Stimulated activated CD4-positive, alpha-beta T cell treated with anti-CD3 and anti-CD28 coated beads, Interleukin-1b, Interleukin-23, amount 100 ng/mL, for 24 hours (primary cell): ENCODE measurements around the gene GLDN.

Source experiments
- DNase-seq, 4 experiments: peaks; one replicate each; pipeline ENCODE4 v3.0.0-alpha.2; 2020; ENCODE audit warnings: low read depth in 4 of 4, low spot score in 1 of 4

Gene GLDN

DNA sequence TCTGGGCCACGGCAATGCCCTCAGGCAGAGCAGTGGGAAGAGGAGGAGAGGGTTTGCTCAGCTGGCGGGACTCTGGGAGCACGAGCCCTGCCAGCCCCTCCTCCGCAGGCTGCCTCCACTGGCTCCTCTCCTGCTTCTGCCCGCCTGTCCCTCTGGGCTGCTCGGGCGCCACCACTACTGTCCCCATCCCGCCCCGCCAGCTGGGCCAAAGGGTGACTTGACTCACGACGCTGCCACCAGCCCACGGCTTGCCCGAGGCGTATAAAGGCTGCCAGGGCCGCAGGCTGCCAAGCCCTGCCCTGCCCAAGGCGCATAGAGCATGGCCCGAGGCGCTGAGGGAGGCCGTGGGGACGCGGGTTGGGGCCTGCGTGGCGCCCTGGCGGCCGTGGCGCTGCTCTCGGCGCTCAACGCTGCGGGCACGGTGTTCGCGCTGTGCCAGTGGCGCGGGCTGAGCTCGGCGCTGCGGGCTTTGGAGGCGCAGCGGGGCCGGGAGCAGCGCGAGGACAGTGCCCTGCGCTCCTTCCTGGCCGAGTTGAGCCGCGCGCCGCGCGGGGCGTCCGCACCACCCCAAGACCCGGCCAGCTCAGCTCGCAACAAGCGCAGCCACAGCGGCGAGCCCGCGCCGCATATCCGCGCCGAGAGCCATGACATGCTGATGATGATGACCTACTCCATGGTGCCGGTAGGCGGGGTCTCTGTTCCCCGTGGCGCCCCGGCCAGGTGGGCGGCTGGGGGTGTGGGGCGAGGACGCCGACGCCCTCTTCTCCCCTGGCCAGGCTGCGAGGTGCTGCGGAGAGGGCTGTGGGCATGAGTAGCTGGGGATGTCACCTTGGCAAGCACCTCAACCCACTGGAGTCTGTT, at the start of gene GLDN:
TSS of gene GLDN (plus strand) at position 290 of the 861 bp plus-strand sequence. CDS start at position 320, 30 bp downstream.
- DNase-seq = no peak

DNA sequence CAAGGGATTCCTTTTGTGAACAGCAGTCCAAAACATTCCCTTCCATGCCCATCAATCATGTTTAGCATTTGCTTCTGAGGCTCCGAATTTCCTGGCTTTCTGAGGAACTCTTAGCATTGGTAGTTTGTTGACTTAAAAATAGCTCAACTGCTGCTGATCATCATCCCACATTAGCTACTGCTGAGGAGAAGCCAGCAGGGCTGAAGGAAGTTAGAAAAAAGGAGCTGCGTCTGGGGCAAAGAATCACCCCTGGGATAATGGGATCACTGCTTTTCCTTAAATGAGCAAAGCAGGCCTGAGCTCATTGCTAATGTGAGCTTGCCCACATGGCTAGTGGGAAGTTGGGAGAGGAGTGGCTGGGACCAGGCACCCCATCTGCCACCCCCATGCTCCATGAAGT, 42.8 kb upstream of the GLDN start:
- DNase-seq = no peak

DNA sequence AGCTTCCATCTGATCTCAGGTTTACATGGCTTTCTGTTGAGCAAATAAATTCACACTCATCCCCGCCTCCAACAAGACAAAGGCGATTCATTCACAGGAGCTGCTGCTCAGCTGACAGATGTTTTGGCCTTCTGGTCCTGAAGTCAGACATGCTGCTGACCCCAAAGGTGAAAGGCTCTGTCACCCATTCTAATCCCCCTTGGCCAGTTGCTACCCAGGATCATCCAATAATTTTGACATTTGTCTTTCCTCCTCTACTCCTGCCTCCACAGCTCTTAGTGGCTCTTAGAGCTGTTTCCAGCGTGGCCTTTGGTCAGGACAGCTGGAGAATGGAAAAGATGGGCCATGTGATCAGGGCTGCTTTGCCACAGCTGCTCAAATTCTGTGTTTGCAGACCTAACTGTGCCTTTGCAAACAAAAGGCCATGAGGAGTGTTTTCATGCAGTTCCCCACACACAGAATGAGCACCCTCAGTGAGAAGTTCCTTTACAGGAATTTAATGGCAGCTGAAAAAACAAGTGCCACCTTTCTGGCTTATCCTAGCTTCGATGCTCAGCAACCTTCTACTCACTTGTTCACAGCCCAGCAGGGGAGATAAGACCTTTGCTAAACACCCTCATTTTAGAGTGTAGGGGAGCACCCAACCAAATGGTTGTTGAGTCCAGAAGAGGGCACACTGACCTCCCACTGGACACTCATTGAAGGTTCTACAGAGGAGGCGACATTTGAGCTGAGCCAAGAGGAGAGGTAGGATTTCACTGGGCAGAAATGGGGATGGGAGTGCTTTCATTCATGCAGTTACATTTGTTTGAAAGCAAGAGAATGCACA, 42.1 kb upstream of the GLDN start:
- no peak for DNase-seq

DNA sequence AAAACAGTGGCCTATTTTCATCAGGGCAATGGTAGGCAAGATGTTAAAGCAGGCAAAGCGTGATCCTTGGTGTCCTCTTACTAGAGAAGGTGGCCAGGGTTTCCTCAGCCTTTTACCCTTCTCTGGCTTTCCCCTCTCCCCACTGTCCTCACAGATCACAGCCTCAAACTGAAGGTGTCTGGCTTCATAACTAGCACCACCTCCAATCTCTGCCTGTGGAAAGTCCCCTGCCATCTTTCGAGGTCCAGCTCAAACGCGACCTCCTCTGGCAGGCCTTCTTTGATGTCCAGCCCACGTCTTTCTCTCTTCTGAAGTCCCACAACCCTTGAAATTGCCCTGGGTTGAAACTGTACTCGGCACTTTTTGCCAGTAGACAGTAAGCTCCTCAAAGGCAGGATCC, 39.0 kb upstream of the GLDN start:
- no peak for DNase-seq

DNA sequence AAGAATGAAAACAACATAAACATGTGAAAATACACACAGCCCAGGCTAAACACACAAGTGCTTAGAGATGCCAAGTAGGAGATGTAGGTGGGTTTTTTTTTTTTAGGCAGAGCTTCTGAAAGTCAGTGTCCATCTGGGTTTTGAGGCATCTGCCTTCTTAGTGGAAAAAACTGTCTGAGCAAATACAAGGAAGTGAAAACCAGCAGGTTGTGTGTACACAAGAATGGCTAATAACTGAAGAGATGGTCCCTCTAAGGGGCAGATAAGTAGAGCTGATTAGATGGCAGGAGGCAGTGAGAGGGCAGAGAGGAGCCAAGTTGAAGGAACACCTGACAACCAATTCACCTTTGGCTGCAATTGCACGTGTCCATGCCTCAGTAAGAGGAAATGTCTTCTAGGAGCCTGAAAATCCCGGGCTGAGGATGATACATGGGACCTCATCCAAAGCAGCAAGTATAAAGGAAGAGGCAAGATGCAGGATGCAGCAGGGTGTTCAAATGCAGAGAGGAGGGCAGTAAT, 37.9 kb upstream of the GLDN start:
- no peak for DNase-seq

DNA sequence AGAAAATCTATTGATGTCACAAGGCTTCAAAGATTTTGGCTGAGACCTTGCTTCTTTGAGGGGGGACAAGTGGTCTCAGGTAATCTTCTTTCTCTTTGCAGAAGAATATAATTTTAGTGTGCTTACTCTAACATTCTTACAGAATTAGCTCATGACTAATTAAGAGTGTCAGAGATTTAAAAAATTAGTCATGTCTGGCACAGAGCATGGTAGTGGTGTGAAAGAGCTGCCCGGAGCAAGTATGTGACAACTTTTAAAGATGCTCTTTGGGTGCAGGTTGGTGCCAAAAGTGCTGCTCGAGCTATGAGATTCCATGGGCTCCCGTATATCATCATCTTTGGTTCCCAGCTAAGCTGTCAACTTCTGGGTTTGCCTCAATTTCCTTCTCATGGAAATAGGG, 34.1 kb upstream of the GLDN start:
- no peak for DNase-seq

DNA sequence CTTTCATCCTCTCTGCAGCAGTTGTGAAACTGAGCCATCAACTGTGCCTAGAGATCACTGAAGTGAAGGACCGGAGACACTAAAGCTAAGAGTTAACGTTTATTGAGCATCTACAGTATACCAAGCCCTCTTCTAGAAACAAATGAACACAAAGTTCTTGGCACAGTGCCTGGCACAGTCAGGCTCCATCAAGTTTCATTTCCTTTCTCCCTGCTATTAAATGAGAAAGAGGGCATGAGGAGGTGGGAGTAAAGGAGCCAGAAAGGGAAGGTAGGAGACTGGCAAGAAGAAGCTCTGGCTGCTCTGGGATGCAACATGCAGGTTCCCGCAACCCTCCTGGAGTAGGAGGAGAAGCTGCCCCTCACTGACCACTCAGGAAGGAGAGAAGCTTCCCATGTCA, 33.6 kb upstream of the GLDN start:
- DNase-seq = no peak

DNA sequence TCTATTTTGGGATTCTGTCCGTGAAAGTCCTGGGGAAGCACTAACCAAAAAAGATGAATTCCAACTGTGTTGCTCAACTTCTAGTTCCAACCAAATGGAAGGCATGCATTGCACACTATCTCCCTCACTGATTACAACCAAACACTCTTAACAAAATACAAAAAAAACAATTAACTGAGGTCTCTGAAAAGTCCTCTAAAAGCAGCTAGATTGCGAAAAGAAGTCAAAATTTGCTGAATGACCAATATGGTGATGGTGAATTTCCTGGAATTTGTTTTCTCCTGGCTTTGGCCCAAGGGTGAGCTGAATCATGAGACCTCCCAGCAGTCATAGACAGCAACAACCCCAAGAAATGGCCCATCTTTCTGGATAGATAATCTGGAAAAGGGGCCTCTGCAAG, 31.4 kb upstream of the GLDN start:
- no peak for DNase-seq

DNA sequence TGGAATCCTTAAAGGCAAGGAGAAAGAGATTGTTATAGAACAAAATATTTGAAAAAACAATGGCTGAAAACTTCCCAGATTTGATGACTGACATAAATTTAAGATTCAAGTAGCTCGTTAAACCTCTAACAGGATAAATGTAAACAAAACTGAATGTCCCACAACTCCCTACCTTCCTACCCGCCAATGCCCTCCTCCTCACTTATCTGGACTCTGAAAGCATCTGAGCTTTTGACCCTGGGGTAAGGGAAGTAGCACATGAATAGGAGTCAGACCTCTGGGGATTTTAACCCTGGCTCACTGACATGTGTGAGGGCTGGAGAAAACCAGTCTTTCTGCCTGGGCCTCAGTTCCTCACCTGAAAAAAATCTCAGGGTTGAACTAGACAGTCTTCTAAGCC, 29.9 kb upstream of the GLDN start:
- DNase-seq = no peak

DNA sequence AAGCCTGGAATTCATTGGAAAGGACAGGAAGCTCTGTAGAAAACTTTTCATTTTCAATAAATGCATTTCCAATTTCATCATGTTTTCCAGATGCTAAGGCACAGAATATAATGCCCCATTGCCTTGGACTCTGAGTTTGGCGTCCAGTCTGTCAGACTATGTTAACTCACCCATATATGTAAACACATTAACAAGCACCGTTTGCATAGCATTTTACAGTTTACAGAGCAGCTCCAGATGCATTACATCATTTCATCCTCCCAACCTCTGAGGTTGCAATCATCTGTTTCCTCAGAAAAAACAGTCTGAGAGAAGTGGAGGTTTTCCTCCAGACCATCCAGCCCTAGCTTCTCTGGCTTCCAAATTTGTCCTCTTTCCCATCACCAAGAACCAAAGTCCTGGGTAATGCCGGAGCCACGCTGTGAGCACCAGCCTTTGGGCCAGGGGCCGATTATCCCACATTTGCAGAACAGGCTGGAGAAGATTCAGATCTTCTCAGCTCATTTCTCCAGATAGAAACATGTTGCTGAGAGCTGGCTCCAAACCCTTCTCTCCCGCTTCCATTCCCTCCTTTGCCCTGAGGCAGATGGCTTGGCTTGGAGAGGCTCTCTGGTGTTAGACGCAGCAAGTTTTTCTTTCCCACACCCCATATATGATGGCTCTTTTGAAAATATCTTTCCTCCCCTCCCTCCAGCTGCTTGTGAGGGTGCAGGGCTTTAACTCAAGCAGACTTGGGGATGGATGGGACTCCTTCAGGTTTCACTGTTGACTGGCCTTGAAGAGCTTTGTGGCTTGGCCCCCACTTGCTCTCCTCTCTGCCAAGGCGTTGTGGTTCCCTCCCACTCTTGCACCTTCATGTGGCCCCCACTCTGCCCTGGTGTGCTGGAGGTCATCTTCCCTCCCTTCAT, 29.0 kb upstream of the GLDN start:
- no peak for DNase-seq

DNA sequence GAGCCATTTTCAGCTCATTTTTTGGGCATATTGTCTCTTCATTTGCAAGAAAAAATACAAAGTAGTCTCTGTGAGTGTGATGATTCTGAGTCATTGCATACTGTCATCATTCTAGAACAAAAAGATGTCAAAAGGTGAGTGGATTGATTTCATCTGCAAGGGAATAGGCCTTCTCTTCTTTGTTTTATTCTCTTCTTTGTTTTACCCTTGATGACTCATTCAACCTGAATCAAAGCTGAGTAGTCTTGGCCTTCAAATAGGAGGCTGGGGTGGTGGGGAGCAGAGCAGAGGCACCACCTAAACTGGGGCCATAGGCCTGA, 28.4 kb upstream of the GLDN start:
- DNase-seq = no peak

DNA sequence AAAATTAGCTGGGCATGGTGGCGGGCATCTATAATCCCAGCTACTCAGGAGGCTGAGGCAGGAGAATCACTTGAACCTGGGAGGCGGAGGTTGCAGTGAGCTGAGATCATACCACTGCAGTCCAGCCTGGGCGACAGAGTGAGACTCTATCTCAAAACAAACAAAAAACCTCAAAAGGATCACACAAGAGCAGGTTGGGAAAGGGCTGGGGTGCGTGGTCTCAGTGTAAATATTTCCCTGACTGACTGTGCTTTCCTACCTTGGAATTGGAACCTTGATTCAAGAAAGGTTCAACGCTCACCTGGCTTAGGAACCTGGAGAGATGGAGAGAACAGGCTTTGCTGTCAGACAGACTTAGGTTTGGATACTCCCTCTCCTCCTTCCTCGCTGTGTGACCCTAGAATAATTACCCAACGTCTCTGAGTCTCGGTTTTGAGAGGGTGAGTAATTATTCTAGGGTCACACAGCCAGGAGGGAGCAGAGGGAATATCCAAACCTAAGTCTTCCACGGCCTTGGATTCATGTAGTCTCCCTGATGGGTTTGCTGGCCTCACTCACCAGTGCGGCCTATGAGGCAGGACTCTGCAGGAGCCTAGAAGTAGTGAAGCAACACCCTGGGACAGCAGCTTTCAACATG, 27.7 kb upstream of the GLDN start:
- DNase-seq = no peak

DNA sequence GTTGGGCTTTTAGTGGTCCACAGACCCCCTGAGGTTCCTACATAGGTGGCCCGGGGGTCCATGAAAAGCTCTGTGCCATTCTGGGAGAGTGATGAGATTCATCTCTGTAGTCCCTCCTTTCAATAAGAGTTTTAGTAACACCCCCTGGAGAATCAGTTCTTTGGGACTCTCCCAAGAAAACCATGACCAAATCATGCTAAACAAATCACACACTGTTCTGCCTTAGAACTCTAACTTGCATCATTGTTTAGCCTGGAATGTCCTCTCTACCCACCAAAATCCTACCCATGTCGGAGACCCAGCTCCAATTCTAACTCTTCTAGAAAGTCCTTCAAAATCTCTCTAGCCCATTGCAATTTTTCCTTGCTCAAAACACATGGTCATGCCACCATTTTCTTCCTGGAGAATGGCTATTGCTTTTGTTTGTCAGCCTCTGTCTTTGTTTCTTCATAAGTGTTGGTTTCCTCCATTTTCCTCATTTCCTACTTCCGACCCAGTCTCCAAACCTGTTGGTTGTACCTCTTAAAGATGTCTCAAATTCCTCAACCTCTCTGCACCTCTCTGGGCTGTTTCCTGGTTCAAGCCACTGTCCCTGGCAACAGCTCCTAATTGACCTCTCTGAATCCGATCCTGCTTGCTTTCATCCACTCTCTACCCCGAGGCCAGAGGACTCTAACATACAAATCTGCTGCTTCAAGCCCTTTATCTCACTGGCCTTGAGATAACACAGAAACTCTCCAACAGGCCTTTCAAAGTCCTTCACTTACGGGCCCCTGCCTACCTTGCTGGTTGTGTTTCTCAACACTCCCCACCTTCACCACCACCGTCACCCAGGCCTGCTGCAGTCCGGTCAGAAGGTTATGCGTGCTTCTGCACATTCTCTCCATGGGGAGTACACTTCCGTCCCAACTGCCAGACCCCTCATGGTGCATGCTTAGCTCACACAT, 26.8 kb upstream of the GLDN start:
- DNase-seq = no peak

DNA sequence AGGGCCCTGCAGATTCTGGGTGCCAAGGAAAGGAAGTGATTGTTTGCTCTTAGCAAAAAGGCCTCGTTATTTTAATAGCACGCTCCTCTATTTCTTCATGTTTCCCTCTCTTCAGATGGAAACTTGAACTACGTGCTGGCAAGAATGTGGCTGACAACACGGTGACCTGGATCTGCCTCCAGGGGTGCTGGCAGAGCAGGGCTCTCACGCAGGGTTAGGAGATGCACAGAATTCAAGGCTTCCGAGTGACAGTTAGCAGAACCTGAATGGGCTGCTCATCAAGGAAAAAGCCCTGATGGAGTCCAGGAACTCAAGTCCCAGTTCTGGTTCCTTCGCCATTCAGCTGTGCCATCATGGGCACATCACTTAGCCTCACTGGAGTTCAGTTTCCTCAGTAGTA, 25.7 kb upstream of the GLDN start:
- no peak for DNase-seq

DNA sequence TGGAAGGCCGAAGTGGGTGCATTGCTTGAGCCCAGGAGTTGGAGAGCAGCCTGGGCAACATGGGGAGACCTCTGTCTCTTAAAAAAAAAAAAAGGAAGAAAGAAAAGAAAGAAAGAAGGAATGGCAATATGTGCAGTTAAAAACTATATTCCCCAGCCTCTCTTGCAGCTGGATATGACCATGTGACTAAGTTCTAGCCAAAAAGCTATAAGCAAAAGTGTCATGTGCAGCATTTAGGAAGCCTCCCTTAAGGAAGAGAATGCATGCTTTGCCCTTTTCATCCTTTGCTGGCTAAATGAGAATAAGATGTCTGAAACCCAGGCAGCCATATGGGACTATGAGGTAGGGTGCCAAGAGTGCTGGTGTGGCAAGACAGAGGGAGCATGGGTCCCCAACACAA, 24.8 kb upstream of the GLDN start:
- no peak for DNase-seq

DNA sequence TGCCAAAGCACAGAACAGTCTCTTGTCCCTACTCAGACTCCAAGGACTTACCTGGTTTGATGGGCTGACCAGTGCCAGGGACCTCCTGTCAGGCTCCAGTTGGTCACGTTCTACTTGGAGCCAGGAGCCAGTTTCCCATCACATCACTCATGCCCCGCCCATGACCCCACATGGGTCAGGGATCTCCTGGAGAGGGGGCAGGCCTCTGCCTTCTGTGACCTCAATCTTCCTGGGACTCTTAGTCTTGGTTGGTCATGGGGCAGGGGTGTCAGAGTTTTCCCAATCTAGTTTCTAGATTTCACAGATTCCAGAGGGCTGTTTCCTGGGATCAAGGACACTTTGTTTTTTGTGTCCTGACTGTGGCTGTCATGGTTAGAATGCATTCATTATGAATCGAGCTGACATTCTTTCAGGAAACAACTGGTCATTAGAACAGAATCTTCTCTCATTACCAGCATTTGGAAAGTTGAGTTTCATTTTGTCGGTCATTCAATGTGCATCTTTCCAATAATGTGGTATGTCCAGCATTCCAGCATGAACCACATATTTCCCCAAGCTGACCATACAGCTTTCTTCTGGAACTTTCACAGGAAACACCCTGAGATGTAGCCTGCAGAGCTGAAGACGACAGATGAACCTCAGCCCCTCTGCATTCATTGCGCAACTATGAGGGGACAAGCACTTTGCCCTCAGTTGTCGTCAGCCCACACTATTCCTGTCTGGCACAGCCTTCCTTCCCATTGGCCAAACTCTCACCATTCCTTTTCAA, 22.9 kb upstream of the GLDN start:
- no peak for DNase-seq

DNA sequence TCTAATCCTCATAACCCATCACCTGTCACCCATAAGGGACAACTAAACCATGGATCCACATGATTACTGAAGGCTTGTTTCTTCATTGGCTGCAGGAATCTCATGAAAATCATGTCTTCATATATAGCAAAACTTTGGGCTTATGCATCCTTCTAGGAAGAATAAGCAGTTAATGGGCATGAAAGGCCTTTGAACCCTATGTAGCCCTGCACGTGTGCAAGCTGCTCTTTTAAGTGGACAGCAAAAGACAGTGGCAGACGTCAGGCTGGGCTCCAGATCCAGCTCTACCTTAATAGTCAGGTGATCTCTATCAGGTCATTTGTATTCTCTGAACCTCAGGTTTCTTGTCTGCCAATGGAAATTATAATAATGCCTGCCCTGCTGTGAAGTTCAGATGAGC, 21.9 kb upstream of the GLDN start:
- no peak for DNase-seq

DNA sequence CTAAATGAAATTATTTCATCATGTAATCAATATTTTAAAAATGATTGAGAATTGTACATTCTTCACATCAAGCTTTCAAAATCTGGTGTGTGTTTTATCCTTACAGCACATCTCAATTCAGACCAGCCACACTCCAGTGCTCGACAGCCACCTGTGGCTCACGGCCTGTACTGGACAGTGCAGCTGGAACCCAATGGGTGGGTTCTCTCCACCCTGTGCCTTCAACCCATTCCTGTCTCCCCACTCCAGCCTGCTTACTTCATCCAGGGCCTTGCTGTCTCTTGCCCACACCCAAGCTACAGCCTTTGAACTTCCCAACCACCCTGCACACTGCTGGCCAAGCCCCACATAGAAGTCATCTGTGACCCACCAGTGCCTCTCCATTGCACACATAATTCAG, 20.6 kb upstream of the GLDN start:
- DNase-seq = no peak

DNA sequence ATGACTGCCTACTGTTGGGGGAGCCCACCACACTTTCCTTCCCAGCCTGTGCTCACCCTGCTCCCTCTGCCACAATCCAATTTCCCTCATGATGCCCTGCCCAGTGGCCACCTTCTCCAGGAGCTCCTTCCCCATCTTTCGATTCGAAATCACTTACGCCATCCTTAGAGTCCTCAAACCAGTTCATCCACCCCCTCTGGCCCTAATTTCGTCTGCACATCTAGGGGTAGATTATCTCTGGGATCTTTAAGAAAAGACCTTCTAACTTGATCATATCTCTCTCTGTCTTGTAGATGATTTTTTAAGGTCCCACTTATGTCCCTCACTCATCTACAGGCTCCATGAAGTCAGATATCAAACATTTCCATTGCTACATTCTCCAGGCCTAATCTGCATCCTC, 20.1 kb upstream of the GLDN start:
- DNase-seq = no peak
